Measurements from ENCODE around the gene LRRC36.

Gene LRRC36

GRCh38 chr16:67336648-67337047 is 10.0 kb downstream of the LRRC36 start:
- TF ChIP-seq, protein P1, sequence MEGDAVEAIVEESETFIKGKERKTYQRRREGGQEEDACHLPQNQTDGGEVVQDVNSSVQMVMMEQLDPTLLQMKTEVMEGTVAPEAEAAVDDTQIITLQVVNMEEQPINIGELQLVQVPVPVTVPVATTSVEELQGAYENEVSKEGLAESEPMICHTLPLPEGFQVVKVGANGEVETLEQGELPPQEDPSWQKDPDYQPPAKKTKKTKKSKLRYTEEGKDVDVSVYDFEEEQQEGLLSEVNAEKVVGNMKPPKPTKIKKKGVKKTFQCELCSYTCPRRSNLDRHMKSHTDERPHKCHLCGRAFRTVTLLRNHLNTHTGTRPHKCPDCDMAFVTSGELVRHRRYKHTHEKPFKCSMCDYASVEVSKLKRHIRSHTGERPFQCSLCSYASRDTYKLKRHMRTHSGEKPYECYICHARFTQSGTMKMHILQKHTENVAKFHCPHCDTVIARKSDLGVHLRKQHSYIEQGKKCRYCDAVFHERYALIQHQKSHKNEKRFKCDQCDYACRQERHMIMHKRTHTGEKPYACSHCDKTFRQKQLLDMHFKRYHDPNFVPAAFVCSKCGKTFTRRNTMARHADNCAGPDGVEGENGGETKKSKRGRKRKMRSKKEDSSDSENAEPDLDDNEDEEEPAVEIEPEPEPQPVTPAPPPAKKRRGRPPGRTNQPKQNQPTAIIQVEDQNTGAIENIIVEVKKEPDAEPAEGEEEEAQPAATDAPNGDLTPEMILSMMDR (IDR thresholded peaks at IDR 0.05) = no peak

DNA sequence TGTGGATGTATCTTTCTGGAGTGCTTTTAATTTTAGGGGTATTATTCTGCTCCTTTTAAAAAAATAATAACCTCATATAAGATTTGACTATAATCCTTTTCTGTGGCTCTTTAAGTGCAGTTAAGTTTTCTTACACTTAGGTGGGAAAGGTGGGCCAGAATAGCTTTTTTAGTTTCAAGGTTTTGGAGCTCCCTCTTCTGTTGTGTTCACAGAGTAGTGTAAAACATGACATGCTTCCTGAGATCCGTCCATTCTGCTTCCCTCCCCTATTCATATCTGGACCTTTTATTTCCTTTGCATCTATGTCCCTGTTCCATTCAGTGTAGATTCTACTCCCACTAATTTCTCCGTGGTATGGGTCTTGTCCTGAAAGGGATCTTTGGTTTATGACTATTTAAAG is 12.8 kb downstream of the LRRC36 start:
- TF ChIP-seq, protein P1 (IDR thresholded peaks at IDR 0.05) = no peak

DNA sequence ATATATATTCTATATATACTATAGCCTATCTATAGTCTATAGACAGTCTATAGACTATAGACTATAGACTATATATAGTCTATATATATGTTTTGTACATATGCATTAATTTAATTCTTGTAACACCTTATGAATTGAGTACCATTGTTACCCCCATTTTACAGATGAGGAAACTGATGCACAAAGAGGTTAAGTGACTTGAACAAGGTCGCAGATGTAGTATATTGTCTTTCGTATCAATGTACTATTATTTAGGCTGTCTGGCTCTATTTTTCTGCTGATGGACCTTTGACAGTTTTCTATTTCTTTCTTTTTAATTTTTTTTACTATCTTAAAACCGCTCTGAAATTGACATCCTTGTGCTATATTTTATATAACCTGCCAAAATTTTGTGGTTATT is 14.6 kb downstream of the LRRC36 start:
- TF ChIP-seq, protein P1 (IDR thresholded peaks at IDR 0.05) = no peak

GRCh38 chr16:67342616-67343015 is 16.0 kb downstream of the LRRC36 start:
- TF ChIP-seq, protein P1 (IDR thresholded peaks at IDR 0.05) = no peak

DNA sequence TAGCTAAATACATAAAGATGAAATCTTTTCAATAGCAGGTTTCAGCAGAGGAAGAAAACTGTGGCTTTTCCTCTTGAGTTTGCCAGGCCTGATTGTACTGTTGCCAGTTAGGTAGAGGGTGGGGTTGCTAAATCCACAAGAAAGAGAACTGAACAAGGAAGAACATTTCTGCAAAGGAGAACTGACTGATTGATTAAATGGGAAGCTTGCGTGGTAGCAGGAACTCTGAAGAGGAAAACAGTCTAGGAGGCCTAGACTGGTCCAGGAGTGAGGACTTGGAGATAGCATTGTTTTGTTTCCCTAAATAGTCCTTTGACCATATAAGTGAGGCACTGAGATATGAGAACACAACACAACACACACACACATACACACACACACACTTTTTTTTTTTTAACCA is 18.8 kb downstream of the LRRC36 start:
- TF ChIP-seq, protein P1 (IDR thresholded peaks at IDR 0.05) = no peak

DNA sequence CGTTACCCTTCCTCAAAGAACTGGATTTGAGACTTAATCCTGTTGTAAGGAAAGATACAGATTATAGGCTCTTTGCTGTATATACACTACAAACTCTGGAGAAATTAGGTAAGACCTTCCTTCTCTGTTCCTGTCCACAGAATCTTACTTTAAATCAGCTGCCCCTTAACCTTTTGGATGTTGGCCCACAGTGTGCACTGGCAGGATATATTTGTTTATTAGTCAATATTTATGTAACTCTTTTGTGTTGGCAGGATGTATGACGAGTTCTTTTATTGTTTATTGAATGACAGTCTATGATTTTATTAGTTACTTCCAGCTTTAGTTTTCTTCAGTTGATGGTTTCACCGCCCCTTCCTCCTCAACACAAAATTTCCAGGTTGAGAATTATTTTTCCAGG is 19.7 kb downstream of the LRRC36 start:
- TF ChIP-seq, protein P1 (IDR thresholded peaks at IDR 0.05) = no peak

DNA sequence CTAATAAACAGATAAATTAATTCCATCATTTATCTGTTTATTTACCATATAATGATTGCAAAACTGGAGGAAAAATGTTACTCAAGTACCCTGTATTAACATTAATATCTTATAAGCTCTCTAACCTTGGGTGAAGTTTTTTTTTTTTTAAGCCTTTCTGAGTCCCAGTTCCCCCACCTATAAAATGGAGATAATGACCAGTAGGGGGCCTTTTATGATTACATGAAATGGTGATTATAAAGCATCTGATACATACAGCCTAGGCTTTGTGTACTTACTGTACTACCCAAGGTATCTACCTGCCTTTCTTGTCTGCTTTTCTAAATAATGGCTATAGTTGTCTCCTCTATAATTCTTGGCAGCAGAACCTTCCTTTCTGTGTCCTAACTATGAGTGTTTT is 22.6 kb downstream of the LRRC36 start:
- TF ChIP-seq, protein P1 (IDR thresholded peaks at IDR 0.05) = peak; percentile 51; the same call in 1 of the 2 replicates

GRCh38 chr16:67350324-67350723 is 23.7 kb downstream of the LRRC36 start:
- TF ChIP-seq, protein P1 (IDR thresholded peaks at IDR 0.05) = no peak

Data from LNCAP (cell line).